Activated T-cell treated with anti-CD3 and anti-CD28 coated beads, Interleukin-2, amount 50 U/mL, for 72 hours (primary cell): Measurements from ENCODE around the gene SMC1A. TPM values are rescaled to one million over a fixed set of nuclear protein-coding genes. Genes with fewer than 3 reads are reported as not detected.
"Not testable (repeated sequence)": the region's sequence is repeated elsewhere in the genome, so short reads cannot be mapped to it uniquely, and the experiment has no call there.

Experiments used
- ATAC-seq, 2 donors: fragments of 150-1000 bp; cut with Tn5 transposase; replicated peaks in 1 of 2; 2 replicates each; pipeline ENCODE4 v1.10.0; 2021; ENCODE audit warnings: moderate library complexity in 2 of 2, mild to moderate bottlenecking in 1 of 2
- DNase-seq, 2 donors: peaks; one replicate each; pipeline ENCODE4 v3.0.0; 2021 to 2022; ENCODE audit warnings: mixed read lengths in 1 of 2
- H3K27ac Mint-ChIP-seq: one replicate; pipeline ENCODE4 v1.8.0; 2022; ENCODE audit warnings: mild to moderate bottlenecking, moderate library complexity, mixed read lengths
- H3K27me3 Mint-ChIP-seq: one replicate; pipeline ENCODE4 v1.8.0; 2022; ENCODE audit warnings: low read depth, mixed read lengths
- H3K36me3 Mint-ChIP-seq, 2 donors: one replicate each; pipeline ENCODE4 v1.8.0; 2022; ENCODE audit warnings: mixed read lengths in 2 of 2, mild to moderate bottlenecking in 1 of 2; ENCODE audit not compliant: insufficient read depth in 2 of 2
- H3K4me1 Mint-ChIP-seq: one replicate; pipeline ENCODE4 v1.8.0; 2022; ENCODE audit warnings: low read depth, mixed read lengths
- H3K4me3 Mint-ChIP-seq, 2 donors: one replicate each; pipeline ENCODE4 v1.8.0; 2022; ENCODE audit warnings: mild to moderate bottlenecking in 2 of 2, mixed read lengths in 2 of 2, moderate library complexity in 2 of 2
- H3K9me3 Mint-ChIP-seq, 2 donors: one replicate each; pipeline ENCODE4 v1.8.0; 2022; ENCODE audit warnings: mixed read lengths in 2 of 2
- total RNA-seq, 2 donors: library from RNA; stranded (reverse); gene quantifications; one replicate each; pipeline ENCODE4 v1.2.3, GENCODE V29; 2022

SMC1A gene
- 100 to 1,000 TPM; 104 to 188 TPM for total RNA-seq

DNA sequence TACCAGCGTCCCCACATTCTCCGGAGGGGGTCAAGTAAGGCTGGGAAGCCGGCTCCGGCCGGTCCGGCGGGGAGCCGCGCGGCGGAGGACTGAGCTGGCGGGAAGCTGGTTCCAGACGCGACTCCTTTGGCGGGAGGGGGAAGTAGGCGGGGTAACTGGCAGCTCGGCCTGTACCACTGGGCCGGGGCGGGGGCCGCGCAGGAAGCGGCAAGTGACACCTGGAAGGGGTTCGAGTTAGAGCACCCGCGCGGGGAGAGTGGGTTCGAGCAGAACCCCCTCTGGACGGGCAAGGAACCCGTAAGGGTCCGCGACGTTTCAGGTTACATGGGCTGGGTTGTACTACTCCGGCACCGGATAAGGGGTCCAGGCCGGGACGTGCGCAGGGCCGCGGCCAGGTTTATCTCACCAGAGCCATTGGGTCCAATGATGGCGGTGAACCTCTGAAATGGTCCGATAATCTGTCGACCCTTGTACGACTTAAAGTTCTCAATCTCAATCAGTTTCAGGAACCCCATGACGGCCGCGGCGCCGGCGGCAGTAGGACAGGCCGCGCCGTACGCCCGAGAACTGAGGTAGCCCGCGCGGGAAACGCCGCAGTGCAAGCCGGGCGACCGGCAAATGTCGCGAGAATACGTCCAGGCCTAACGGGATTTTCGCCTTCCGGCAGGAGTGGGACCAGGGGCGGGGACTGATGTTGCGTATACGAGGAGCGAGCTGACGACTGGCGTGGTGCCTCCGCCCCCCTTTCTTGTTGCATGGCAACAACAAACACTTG, at the start of gene SMC1A:
SMC1A (minus strand) TSS at position 569 of the 775 bp plus-strand sequence; CDS start at position 515, 54 bp downstream.
- Mint-ChIP-seq H3K27ac (peak within 1 kb of the TSS; percentile 81), H3K4me1 (peaks cover 45% of the 10 kb centered on the region), H3K9me3 (no peaks in the 10 kb centered on the region), H3K4me3 (peak within 1 kb of the TSS; percentile 85 to 92), H3K27me3 (no peaks in the 10 kb centered on the region), H3K36me3 (peaks cover 2 to 16% of the 10 kb centered on the region in 2 donors)
- ATAC-seq (peak; percentile 92), DNase-seq (peak; percentile 93 to 99)

- no peaks in the 10 kb centered on the region for H3K9me3 Mint-ChIP-seq
- peaks cover 55% of the 10 kb centered on the region for H3K27me3 Mint-ChIP-seq
- no peaks in the 10 kb centered on the region for H3K36me3 Mint-ChIP-seq
- H3K4me3 Mint-ChIP-seq = no peak overlapping the region
- H3K4me1 Mint-ChIP-seq = no peaks in the 10 kb centered on the region
- no peak for ATAC-seq
- H3K27ac Mint-ChIP-seq = no peak overlapping the region
- DNase-seq = no peak
These were observed 48.9 kb upstream of the SMC1A start for GRCh38 chrX:53471346-53471745.

DNA sequence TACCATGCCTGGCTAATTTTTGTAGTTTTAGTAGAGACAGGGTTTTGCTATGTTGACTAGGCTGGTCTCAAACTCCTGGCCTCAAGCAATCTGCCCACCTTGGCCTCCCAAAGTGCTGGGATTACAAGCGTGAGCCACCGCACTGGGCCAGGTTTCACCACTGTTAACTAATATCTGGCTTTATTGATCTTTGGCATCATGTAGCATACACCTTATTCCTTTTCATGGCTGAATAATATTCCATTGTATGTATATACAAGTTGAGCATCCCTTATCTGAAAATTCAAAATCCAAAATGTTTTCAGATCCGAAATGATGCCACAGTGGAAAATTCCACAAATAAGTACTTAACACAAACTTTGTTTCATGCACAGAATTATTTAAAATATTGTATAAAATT, 46.2 kb upstream of the SMC1A start:
- not testable (repeated sequence) for DNase-seq, H3K4me3 Mint-ChIP-seq, ATAC-seq, H3K36me3 Mint-ChIP-seq, H3K9me3 Mint-ChIP-seq, H3K27ac Mint-ChIP-seq, H3K4me1 Mint-ChIP-seq
- H3K27me3 Mint-ChIP-seq = peaks cover 49% of the 10 kb centered on the region

GRCh38 chrX:53458082-53458481, 35.6 kb upstream of the SMC1A start:
- Mint-ChIP-seq H3K36me3 (no peaks in the 10 kb centered on the region), H3K4me1 (no peaks in the 10 kb centered on the region), H3K27ac (no peak overlapping the region), H3K9me3 (no peaks in the 10 kb centered on the region), H3K27me3 (peaks cover 34% of the 10 kb centered on the region), H3K4me3 (no peak overlapping the region)
- DNase-seq (no peak), ATAC-seq (no peak)

DNA sequence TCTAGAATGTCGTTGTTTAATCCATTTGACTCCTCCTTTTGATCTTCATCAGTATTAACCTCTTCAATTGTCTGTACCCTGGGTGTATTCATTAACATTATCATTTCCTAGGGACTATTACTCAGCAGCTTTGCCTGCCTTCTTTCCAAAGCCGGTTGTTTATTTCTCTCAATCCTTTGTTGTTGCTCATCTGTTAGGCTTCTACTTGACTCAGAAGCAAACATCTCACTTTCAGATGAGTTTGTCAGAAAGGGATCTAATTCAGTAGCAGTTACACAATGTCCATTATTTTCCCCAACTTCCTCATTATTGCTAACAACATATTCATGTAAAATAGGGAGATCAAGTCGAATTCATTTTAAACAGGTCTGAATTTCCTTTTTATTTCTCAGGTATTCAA, 33.8 kb upstream of the SMC1A start:
- Mint-ChIP-seq H3K36me3 (no peaks in the 10 kb centered on the region), H3K9me3 (no peaks in the 10 kb centered on the region), H3K4me1 (no peaks in the 10 kb centered on the region), H3K27ac (no peak overlapping the region), H3K4me3 (no peak overlapping the region), H3K27me3 (peaks cover 30% of the 10 kb centered on the region)
- DNase-seq = no peak
- no peak for ATAC-seq

GRCh38 chrX:53452812-53453211, 30.4 kb upstream of the SMC1A start:
- H3K4me1 Mint-ChIP-seq = no peaks in the 10 kb centered on the region
- no peak overlapping the region for H3K4me3 Mint-ChIP-seq
- H3K9me3 Mint-ChIP-seq = no peaks in the 10 kb centered on the region
- no peaks in the 10 kb centered on the region for H3K36me3 Mint-ChIP-seq
- no peak for DNase-seq
- ATAC-seq = no peak
- no peak overlapping the region for H3K27ac Mint-ChIP-seq
- H3K27me3 Mint-ChIP-seq = peaks cover 19% of the 10 kb centered on the region

DNA sequence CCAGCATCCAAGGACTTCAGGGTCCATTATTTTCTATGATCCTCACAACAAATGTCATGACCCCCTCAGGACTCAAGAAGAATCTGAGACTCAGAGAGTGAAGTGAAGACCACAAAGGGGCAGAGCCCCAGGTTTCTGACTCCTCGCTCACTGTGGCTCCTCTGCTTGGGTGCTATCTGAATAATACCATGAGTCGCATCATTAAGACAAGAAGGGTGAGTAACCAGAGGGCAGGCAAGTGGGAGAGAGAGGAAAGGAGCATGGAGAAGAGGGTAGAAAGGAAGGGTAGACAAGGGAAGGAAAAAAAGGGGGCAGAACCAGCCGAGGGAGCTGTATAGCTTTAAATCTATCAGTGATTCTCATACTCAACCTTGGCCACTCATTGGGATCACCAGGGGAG, 27.2 kb upstream of the SMC1A start:
- no peak overlapping the region for H3K27ac Mint-ChIP-seq
- no peaks in the 10 kb centered on the region for H3K4me1 Mint-ChIP-seq
- ATAC-seq = no peak
- DNase-seq = no peak
- H3K27me3 Mint-ChIP-seq = peaks cover 6% of the 10 kb centered on the region
- H3K4me3 Mint-ChIP-seq = no peak overlapping the region
- H3K36me3 Mint-ChIP-seq = no peaks in the 10 kb centered on the region
- no peaks in the 10 kb centered on the region for H3K9me3 Mint-ChIP-seq

GRCh38 chrX:53447441-53447840, 25.0 kb upstream of the SMC1A start:
- Mint-ChIP-seq H3K36me3 (no peaks in the 10 kb centered on the region), H3K4me1 (no peaks in the 10 kb centered on the region), H3K27ac (no peak overlapping the region), H3K9me3 (no peaks in the 10 kb centered on the region), H3K4me3 (no peak overlapping the region), H3K27me3 (peaks cover 6% of the 10 kb centered on the region)
- ATAC-seq (no peak), DNase-seq (no peak)

- H3K27me3 Mint-ChIP-seq = peaks cover 6% of the 10 kb centered on the region
- ATAC-seq = peak; percentile 34 to 41
These were observed 23.5 kb upstream of the SMC1A start for GRCh38 chrX:53445977-53446376.

GRCh38 chrX:53442322-53442631, 19.8 kb upstream of the SMC1A start:
- Mint-ChIP-seq H3K27ac (no peak overlapping the region), H3K36me3 (no peaks in the 10 kb centered on the region), H3K27me3 (peaks cover 27% of the 10 kb centered on the region), H3K9me3 (no peaks in the 10 kb centered on the region), H3K4me1 (peaks cover 32% of the 10 kb centered on the region), H3K4me3 (peak overlapping the region; percentile 88 to 95)
- ATAC-seq (no peak), DNase-seq (no peak)

More at GRCh38 chrX:53445977-53446376, 23.5 kb upstream of the SMC1A start:
- Mint-ChIP-seq H3K36me3 (no peaks in the 10 kb centered on the region), H3K9me3 (no peaks in the 10 kb centered on the region), H3K27ac (no peak overlapping the region), H3K4me3 (no peak overlapping the region), H3K4me1 (peaks cover 5% of the 10 kb centered on the region)
- peak; percentile 50 to 61 for DNase-seq

- H3K9me3 Mint-ChIP-seq = no peaks in the 10 kb centered on the region
- H3K27ac Mint-ChIP-seq = peak overlapping the region; percentile 12
- DNase-seq = peak; percentile 82 to 84
- peak; percentile 84 to 86 for ATAC-seq
- H3K4me1 Mint-ChIP-seq = peaks cover 33% of the 10 kb centered on the region
- no peaks in the 10 kb centered on the region for H3K36me3 Mint-ChIP-seq
- H3K4me3 Mint-ChIP-seq = peak overlapping the region; percentile 88 to 95
- peaks cover 27% of the 10 kb centered on the region for H3K27me3 Mint-ChIP-seq
These were observed 19.3 kb upstream of the SMC1A start for GRCh38 chrX:53441531-53442321.

DNA sequence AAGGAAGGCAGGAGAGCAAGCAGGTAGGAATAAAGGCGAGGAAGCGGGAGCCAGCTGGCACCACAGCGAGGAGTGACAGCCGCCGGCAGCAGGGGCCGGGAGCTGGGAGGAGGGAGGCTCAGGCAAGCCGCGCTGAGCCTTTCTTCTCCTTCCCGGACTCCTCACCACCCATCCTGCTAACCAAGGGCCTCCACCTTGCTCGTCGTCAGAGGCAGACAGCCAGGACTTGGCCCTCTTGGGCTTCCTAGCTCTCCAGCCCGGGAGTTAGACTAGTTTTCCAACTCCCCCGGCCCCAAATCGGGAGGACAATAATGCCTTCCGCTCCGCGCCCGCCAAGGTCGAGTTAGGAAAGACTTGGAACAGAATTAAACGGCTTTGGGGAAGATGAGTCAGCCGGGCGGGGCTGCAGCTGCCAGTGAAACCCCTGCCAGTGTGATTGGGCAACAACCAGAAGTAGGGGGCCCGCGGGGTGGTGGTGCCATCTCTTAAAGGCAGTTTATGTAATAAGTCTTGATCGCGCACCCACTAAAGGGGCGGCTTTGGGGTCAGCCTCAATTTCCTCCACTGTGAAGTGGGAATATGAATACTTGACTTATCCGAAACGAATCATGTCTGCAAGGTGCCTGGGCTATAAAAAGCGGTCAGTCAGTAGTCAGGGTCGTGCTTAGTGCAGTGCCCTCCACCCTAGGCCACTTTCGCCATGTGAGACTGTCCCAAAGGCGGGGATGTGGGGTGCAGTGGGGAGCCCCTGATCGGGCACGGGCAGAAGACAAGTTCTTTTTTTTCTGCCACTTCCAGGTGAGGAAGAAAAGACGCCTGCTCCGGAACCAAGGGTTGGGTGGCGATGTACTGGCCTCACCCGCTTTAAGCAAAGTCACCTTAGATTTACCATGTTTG, 18.4 kb upstream of the SMC1A start:
- Mint-ChIP-seq H3K4me3 (peak overlapping the region; percentile 88 to 95), H3K27me3 (peaks cover 22% of the 10 kb centered on the region), H3K36me3 (no peaks in the 10 kb centered on the region), H3K9me3 (no peaks in the 10 kb centered on the region), H3K27ac (no peak overlapping the region), H3K4me1 (peaks cover 39% of the 10 kb centered on the region)
- DNase-seq = peak; percentile 38 to 46
- ATAC-seq = peak; percentile 34 to 38

DNA sequence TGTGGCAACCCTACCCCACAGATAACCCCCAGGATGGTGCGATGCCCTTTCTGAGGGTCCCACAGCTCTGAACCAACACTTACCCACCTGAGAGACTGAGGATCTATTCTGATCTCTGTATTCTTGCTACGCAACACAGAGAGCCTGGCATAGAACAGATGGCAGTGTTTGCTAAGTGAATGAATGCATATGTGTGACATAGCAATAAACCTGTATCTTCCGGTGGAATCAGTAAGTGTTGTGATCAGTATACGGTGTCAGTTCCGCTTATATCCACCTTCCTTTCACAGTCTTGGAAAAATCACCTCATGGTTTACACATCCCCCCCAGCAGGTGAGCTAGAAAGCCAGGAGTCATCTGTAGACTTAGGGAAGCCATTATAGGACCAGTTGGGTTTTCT, 17.6 kb upstream of the SMC1A start:
- Mint-ChIP-seq H3K27me3 (peaks cover 21% of the 10 kb centered on the region), H3K27ac (no peak overlapping the region), H3K4me1 (peaks cover 39% of the 10 kb centered on the region), H3K9me3 (no peaks in the 10 kb centered on the region), H3K36me3 (no peaks in the 10 kb centered on the region), H3K4me3 (peak overlapping the region; percentile 88 to 95)
- ATAC-seq (no peak), DNase-seq (no peak)
